Activated T-helper 9 cell treated with anti-CD3 and anti-CD28 coated beads, Interleukin-2, amount 50 U/mL, for 16 hours (primary cell): ENCODE results near the gene TSPAN14.
"Not testable (repeated sequence)": the region's sequence is repeated elsewhere in the genome, so short reads cannot be mapped to it uniquely, and the experiment has no call there.

Experiments used
- DNase-seq: peaks from one replicate; pipeline ENCODE4 v3.0.0-alpha.2; 2020; ENCODE audit warnings: low read depth

TSPAN14 gene

DNA sequence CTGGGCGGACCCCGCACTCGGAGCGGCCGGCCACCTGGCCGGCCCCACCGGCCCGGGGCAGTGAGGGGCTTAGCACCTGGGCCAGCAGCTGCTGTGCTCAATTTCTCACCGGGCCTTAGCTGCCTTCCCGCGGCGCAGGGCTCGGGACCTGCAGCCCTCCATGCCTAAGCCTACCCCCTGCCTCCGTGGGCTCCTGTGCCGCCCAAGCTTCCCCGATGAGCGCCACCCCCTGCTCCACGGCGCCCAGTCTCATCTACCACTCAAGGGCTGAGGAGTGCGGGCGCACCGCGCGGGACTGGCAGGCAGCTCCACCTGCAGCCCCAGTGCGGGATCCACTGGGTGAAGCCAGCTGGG is 89.2 kb downstream of the TSPAN14 start:
- DNase-seq = not testable (repeated sequence)

DNA sequence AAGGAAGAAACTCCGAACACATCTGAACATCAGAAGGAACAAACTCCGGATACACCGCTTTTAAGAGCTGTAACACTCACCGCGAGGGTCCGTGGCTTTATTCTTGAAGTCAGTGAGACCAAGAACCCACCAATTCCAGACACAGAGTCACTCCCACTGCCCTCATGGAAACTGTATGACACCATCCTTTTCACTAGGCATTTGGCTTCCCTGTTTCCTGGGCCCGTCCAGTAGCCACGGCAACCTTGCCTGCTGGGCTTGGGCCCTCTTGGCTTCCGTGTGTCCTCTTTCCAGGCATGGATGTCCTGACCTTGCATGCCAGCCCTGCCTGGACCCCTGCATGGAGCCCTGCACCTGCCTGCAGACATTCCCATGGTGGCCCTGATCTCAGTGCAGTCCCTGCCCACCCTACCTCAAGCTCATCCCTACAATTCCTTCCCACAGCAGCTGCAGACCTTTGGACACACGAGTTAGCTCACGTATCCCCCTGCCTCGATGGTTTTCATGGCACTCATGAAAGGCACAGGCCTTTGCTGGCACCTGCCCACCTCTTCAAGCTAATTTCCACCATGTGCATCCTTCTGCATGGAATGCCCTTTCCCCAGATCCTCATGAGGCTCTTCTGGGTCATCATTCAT is 90.3 kb downstream of the TSPAN14 start:
- DNase-seq = no peak

DNA sequence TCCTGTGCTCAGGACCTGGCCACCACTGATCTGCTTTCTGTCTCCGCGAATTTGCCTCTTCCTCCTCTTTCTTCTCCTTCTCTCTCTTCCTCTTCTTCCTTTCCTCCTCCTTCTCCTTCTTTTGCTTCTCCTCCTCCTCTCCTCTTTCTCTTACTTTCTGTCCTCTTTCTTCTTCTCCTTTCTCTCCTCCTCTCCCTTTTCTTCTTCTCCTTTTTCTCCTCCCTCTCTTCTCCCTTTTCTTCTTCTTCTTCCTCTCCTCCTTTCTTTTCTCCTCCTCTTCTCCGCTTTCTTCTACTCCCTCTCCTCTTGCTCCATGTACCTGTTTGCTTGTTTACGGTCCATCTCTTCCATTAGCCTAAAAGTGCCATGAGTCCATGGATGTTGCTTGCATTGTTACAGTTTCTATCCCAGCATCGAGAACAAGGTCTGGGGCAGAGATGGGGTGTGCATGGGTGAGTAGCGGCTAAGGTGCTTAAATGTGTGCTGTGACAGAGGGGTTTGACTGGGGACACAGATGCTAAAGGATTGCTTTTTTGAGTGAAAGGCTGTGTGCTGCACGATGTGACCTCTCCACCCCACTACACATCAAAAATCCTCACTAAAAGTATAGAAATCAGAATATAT is 91.3 kb downstream of the TSPAN14 start:
- no peak for DNase-seq

DNA sequence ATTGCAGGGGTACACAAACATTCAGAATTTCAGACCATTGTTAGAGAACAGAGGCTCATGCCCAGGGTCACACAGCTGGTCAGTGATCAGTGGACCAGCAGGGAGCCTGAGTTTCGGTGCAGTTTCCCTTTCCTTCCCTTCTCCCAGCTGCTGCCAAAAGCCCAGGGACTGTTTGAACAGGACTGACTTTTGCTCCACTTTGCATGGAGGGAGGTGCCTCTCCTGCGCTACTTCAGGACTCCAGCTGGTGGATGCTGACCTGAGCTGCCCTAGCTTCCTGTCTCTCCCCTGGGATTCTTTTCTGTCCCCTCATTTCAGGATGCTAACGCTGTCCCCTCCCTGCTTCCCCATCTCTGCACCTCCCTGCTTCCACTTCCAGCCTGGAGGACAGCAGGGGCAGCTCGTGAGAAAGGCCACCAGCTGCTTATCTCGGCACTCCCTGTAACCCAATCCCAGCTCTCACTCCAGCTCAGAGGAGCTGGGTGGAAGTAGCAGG is 98.1 kb downstream of the TSPAN14 start:
- no peak for DNase-seq

DNA sequence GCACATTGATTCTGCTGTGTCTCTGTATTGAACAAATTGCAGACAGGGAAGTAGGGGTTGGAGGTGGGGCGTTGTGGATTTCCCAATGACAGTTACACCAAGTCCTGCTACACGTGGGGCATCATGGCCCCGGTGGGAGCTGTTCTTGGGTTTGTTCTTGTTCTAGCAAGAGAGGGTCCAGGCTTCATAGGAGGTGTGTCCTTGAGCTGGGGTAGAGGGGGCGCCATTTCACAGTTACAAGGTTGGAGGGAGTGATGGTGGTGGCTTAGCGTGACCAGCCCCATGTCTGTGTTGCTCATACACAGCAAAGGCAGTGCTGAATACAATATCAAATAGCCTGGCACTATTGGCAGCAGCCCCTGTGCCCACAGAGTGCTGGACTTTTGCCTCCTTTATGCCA is 99.3 kb downstream of the TSPAN14 start:
- DNase-seq = no peak

DNA sequence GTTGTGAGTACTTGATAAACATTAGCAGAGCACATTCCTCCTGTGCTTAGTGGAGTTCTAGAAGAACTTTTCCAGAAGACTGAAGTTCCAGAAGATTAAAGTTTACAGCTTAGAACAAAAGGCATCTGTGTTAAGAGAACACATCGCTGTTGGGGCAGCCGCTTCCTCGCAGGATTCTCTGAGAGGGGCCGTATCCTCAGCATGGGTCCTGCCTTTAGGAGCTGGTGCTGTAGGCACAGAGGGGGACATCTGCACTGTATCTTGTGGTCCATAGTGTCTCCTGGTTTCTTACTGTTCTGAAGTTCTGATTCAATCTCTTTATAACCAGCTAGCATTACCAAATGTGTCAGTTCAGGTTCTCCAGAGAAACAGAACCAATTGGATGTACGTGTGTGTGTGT is 99.9 kb downstream of the TSPAN14 start:
- no peak for DNase-seq

DNA sequence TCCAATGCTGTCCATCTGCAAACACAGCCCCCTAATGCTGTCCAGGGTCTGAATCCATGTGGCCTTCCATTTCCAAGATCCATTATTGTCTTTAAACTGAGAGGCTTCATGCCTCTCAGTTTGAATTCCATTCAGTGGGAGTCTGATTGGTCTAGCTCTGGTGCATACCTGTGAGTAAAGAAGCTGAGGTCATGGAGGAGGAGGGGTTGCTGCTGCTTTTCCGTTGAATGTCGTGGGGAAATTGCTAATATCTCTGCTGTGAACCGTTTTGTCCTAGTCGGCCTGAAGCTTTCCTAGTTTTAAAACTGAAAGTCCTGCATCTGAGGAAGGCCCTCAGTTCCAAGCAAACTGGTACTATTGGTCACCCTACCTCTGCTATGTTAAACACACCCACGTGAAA is 101.3 kb downstream of the TSPAN14 start:
- no peak for DNase-seq

DNA sequence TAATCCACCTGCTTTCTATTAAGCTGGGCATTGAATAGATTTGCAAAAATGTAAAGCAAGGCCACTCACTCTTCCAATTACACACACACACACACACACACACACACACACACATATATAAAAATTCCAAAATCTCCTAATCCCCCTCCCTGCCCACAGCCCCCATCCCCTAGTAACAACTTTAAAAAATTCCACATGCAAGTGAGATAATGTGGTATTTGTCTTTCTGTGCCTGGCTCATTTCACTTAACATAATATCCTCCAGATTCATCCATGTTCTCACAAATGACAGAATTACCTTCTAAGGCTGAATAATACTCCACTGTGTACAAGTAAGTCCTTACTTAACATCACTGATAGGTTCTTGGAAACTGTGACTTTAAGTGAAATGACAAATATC is 107.8 kb downstream of the TSPAN14 start:
- no peak for DNase-seq

DNA sequence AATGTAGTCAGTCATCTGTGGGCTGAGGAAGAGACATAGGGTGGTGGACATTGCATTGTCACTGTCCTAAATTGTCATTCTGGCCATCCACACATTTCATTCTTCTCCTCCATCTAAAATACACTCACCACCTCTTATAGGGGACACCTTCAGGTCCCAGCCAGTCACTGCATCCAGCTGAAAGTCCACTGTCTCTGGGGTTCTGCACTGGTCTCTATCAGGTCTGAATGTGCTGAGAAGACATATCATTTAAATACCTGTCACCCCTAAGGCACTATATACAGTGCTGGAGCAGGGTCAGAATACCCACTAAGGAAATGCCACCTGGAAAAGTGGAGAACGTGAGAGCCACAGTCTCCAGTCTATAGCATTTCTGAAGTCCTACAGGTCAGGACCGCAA is 113.2 kb downstream of the TSPAN14 start:
- no peak for DNase-seq

DNA sequence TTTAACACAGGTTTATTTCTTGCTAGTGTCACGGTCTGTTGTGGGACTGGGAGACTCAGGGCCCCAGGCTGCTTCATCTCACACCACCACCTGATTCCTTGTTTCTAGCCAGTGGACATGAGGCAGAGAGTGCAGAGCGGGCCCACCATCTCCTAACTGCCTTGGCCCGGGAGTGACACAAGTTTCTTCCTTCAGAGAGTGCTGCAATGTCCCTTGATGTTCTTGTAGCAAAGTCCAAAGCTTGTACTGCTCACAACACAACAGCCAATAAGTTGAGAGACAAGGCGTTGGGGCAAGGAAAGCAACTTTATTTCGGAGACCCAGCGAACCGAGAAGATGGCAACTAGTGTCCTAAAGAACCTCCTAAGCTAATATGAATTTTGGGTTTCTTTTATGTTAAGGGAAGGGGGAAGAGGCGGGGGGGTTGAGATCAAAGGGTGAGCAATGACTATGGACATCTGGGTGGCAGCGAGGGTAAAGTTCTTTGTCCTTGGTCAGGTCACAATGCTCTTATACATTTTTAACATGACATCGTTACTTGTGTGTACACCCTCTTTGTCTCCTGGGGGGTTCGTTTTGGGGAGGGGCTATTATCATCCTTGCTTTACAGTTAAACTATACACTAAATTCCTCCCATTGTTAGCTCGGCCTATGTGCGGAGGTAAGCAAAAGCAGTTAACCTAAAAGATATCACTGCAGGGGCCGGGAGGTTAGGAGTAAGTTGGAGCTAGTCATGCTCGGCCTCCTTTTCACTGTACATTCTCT is 115.2 kb downstream of the TSPAN14 start:
- no peak for DNase-seq

DNA sequence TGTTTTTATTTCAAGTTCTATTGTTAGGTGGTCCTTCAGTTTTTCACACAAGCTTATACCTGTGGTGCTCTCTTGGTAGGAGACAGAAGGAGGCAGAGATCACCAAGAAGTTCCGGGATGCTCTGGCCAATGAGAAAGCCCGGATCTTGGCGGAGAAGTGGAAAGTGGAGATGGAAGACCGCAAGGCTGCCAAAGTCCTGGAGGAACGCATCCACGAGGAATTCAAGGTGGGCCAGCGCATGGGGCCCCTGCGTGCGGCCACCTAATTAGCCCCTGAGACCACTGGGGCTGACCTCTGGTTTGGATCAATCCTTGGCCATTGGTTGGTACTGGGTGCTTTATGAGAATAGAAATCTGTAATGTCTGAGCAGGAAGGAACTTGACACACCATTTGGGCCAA is 117.2 kb downstream of the TSPAN14 start:
- no peak for DNase-seq

DNA sequence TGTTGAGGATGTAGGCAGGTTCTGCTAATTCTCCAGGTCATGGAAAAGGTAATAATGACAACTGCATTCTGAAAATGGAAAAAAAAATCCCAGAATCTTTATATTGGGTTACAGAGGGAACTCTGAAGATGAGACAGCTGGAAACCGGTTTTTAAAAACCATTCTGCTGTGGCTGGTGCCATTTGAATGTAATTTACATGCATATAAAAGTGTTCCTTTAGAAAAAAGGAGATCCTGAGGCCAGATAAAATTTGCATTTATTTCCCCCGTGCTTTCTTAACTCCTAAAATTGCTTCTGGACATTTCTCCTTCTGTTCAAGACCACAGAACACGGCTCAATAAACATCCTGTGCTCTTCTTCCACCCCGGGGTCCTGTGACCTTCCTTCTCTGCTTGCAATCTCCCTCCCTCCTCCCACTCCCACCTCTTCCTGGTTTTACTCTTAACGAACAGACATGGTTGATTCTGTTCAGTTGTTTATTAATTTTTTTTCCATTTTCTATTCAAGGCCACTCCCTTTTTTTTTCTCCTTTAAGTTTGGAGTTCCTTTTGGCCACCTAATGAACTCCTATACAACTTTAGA is 125.2 kb downstream of the TSPAN14 start:
- no peak for DNase-seq

DNA sequence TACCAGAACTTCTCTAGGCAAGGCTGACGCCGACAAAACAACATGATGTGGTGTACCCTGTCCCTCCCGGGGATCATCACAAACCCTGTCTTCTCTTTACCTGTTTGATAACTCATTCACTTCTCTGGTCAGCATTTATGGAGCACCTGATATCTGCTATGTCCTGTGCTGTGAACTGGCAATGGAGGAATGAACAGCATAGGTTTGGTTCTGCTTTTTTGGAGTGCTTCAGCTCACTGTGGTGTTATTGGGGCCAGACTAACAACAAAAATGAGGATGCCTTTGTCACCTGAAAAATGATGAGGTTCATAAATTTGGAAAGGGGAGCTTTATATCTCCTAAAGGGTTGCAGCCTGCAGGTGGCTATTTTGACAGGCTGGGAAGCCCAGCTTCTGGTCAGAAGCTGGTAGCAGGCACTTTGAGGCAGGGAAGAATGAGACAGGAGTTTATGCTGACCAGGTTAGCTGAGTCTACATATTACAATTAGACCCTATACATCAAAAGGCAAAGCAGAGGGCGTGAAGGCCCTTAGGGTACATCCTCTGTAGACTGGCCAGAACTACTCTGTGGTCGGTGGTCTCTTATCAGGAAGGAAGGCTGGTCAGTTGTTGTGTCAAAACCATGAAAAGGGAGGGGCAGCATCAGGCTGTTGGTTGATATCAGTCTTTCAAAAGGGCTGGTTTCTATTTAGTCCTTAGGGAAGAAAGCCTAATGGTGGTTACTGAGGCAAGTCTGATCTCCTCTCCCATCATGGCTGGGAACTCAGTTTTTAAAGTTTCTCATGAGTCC is 125.9 kb downstream of the TSPAN14 start:
- DNase-seq = no peak

DNA sequence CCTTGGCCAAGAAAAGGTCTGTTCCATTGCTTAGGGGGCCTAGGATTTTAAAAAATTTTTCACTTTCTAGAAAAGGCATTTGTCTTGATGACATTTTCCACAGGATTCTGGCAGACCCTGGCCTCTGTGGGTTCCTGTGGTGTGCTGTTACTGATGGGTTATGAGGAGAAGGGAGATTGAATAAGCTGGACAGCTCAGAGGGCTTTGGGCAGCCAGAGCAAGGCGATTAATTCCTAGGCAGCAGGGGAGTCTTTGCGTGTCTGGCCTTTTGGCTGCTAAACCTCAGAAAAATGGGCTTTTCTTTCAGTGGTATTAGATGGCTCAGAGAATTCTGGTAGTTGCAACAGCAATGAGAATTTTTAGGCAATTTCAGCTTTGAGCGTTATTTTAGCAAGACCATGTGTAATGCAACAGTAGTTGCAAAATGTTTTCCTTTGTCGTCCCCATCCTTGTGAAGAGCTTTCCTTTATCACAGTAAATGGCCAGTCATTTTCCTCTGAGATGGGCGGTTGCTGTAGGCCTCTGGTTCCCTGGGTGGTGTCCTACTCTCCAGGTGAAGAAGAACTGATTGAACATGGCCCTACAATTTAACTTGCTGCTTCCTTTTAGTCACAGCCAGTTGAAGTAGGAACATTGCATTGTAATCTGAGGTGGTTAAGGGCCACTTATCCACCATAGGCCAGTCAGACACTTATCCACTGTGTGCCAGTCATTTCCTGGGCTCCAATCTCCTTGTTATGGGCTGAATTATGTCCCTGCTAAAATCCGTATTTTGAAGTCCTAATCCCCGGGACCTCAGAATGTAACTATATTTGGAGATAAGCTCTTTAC is 126.7 kb downstream of the TSPAN14 start:
- no peak for DNase-seq

DNA sequence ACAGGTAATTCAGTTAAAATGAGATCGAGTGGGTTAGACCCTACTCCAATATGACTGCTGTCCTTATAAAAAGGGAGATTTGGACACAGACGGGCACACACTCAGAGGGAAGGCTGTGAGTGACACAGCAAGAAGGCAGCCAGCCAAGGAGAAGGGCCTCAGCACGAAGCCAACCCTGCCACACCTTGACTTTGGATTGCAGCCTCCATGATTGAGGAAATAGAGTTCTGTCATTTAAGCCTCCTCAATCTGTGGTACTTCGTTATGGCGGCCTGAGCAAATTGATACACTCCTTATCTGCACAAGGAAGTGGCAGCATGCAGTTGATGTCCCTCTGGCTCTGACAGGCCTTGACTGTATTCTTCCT is 127.3 kb downstream of the TSPAN14 start:
- no peak for DNase-seq

DNA sequence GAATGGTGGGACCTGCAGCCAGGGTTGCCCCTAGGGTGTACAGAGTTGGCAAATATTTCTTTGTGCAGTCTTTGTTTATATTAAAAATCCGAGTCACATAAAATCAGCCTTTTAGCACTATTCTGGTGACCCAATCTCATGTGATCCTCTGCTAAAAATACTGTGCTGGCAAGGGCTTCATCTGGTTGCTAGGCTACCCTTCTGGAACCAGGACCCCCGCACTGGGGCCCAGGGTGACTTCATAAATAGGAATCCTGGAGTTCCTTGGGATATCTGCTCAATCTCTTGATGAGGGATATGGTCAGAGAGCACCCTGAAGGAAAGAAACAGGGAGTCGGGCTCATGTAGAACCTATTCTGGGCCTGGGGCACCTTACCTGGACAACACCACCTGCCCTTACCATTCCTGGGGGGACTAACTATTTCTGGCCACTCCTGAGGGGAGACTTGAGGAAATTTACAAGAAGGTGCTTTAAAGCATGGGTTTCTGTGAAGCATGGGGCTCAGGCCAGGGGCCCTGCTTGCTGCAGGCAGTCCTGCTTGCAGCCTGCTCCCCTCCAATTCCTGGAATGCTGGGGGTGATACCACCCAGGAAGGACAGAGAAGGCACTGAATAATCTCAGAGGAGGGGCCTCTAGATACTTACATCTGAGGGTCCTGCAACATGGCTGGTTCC is 128.3 kb downstream of the TSPAN14 start:
- no peak for DNase-seq
